Hepatic stellate cell (primary cell): ENCODE data around the gene GLUD2.
"Not testable (repeated sequence)": the region's sequence is repeated elsewhere in the genome, so short reads cannot be mapped to it uniquely, and the experiment has no call there.

ENCODE experiments used
- DNase-seq: peaks from one replicate; pipeline ENCODE4 v3.0.0; 2011; ENCODE audit warnings: low spot score

Gene GLUD2

GRCh38 chrX:121047441-121048419 lies at the start of gene GLUD2:
TSS of gene GLUD2 (plus strand) at chrX:121047610. CDS start at chrX:121047685, 75 bp downstream.
- not testable (repeated sequence) for DNase-seq

- no peak for DNase-seq
These were observed 48.0 kb upstream of the GLUD2 start for GRCh38 chrX:120999413-120999812.

GRCh38 chrX:121000589-121000988 lies 46.8 kb upstream of the GLUD2 start:
- no peak for DNase-seq

- DNase-seq, result no peak
These were observed 38.5 kb upstream of the GLUD2 start for GRCh38 chrX:121008920-121009319.

GRCh38 chrX:121009764-121010163 lies 37.6 kb upstream of the GLUD2 start:
- no peak for DNase-seq

GRCh38 chrX:121010218-121010617 lies 37.2 kb upstream of the GLUD2 start:
- DNase-seq, result no peak

- DNase-seq, result no peak
These were observed 36.2 kb upstream of the GLUD2 start for GRCh38 chrX:121011254-121011653.

GRCh38 chrX:121013897-121014455 lies 33.4 kb upstream of the GLUD2 start:
- no peak for DNase-seq

- no peak for DNase-seq
These were observed 32.6 kb upstream of the GLUD2 start for GRCh38 chrX:121014826-121015225.

- no peak for DNase-seq
These were observed 19.0 kb upstream of the GLUD2 start for GRCh38 chrX:121028419-121028818.

GRCh38 chrX:121030083-121030482 lies 17.3 kb upstream of the GLUD2 start:
- no peak for DNase-seq

- no peak for DNase-seq
These were observed 14.9 kb upstream of the GLUD2 start for GRCh38 chrX:121032531-121032930.

GRCh38 chrX:121036137-121036536 lies 11.3 kb upstream of the GLUD2 start:
- no peak for DNase-seq

GRCh38 chrX:121036951-121037350 lies 10.5 kb upstream of the GLUD2 start:
- no peak for DNase-seq

GRCh38 chrX:121050781-121051180 lies 3.4 kb downstream of the GLUD2 start:
- DNase-seq, result no peak

GRCh38 chrX:121052122-121052521 lies 4.7 kb downstream of the GLUD2 start:
- DNase-seq, result no peak

- no peak for DNase-seq
These were observed 14.9 kb downstream of the GLUD2 start for GRCh38 chrX:121062289-121062688.

- no peak for DNase-seq
These were observed 17.2 kb downstream of the GLUD2 start for GRCh38 chrX:121064579-121064978.

- DNase-seq, result not testable (repeated sequence)
These were observed 36.8 kb downstream of the GLUD2 start for GRCh38 chrX:121084247-121084646.

GRCh38 chrX:121084903-121085611 lies 37.6 kb downstream of the GLUD2 start:
- no peak for DNase-seq

- DNase-seq, result no peak
These were observed 38.2 kb downstream of the GLUD2 start for GRCh38 chrX:121085612-121086010.

- no peak for DNase-seq
These were observed 45.6 kb downstream of the GLUD2 start for GRCh38 chrX:121093011-121093410.
